Measurements from ENCODE around the gene LPO. TPM values are rescaled to one million over a fixed set of nuclear protein-coding genes. Genes with fewer than 3 reads are reported as not detected.

LPO gene
- total RNA-seq, 1 donor from 2014 or later, result 0.31 TPM

GRCh38 chr17:58239987-58240386, 1.6 kb downstream of the LPO start:
- Mint-ChIP-seq H3K9me3 (ENCODE audit: unreplicated experiment) (no peaks in the 10 kb centered on the region), H3K36me3 (ENCODE audit: low read depth, unreplicated experiment) (no peaks in the 10 kb centered on the region), H3K27ac (ENCODE audit: unreplicated experiment) (no peak overlapping the region), H3K4me3 (ENCODE audit: unreplicated experiment) (no peak overlapping the region), H3K4me1 (ENCODE audit: unreplicated experiment) (peaks cover 9% of the 10 kb centered on the region), H3K27me3 (ENCODE audit: unreplicated experiment) (peaks cover 6% of the 10 kb centered on the region)
- DNase-seq (ENCODE audit: low spot score), result no peak
- TF ChIP-seq CTCF (IDR thresholded peaks at IDR 0.05; ENCODE audit: unreplicated experiment), result no peak

DNA sequence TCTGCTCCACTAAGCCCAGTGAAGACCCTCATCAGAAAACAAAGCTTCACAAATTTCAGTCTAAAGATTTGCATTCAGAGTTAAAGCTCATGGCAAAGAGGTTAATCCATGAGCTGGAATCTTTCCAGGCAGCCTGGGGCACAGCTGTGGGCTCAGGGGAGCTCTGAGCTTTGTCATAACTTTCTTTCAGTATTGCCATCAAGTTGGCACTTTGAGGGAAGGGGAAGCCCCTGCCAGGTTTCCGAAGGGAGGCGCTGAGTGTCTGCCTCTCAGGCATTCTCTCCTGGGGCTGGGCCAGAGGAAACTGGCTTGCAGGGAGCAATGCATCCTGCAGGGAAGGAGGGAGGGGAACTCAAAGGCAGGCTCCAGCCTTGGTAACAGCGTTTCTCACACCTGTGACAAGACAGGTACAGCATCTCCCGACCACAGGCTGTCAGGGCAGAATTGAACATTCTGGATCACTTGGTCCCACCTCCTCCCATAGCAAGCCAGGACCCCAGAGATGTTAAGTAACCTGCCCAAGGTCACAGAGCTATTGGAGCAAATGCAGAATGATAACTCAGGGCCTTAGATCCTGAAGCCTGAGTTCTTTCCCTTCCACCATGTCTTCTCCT, 3.9 kb downstream of the LPO start:
- no peak overlapping the region for H3K4me3 Mint-ChIP-seq (ENCODE audit: unreplicated experiment)
- H3K9me3 Mint-ChIP-seq (ENCODE audit: unreplicated experiment), result no peaks in the 10 kb centered on the region
- peaks cover 6% of the 10 kb centered on the region for H3K27me3 Mint-ChIP-seq (ENCODE audit: unreplicated experiment)

GRCh38 chr17:58244963-58245362, 6.6 kb downstream of the LPO start:
- Mint-ChIP-seq H3K9me3 (ENCODE audit: unreplicated experiment) (no peaks in the 10 kb centered on the region), H3K4me1 (ENCODE audit: unreplicated experiment) (peaks cover 13% of the 10 kb centered on the region), H3K27me3 (ENCODE audit: unreplicated experiment) (peaks cover 16% of the 10 kb centered on the region), H3K4me3 (ENCODE audit: unreplicated experiment) (no peak overlapping the region), H3K36me3 (ENCODE audit: low read depth, unreplicated experiment) (no peaks in the 10 kb centered on the region), H3K27ac (ENCODE audit: unreplicated experiment) (no peak overlapping the region)
- no peak for DNase-seq (ENCODE audit: low spot score)
- no peak for TF ChIP-seq CTCF (IDR thresholded peaks at IDR 0.05; ENCODE audit: unreplicated experiment)

More for the DNA sequence above, 3.9 kb downstream of the LPO start:
- Mint-ChIP-seq H3K4me1 (ENCODE audit: unreplicated experiment) (peaks cover 6% of the 10 kb centered on the region), H3K36me3 (ENCODE audit: low read depth, unreplicated experiment) (no peaks in the 10 kb centered on the region), H3K27ac (ENCODE audit: unreplicated experiment) (no peak overlapping the region)
- no peak for DNase-seq (ENCODE audit: low spot score)
- TF ChIP-seq CTCF (IDR thresholded peaks at IDR 0.05; ENCODE audit: unreplicated experiment), result no peak

- no peaks in the 10 kb centered on the region for H3K9me3 Mint-ChIP-seq (ENCODE audit: unreplicated experiment)
- H3K27ac Mint-ChIP-seq (ENCODE audit: unreplicated experiment), result peak overlapping the region; percentile 19
- H3K27me3 Mint-ChIP-seq (ENCODE audit: unreplicated experiment), result peaks cover 19% of the 10 kb centered on the region
- no peak for TF ChIP-seq CTCF (IDR thresholded peaks at IDR 0.05; ENCODE audit: unreplicated experiment)
- no peak overlapping the region for H3K4me3 Mint-ChIP-seq (ENCODE audit: unreplicated experiment)
- DNase-seq (ENCODE audit: low spot score), result no peak
- H3K4me1 Mint-ChIP-seq (ENCODE audit: unreplicated experiment), result peaks cover 13% of the 10 kb centered on the region
- no peaks in the 10 kb centered on the region for H3K36me3 Mint-ChIP-seq (ENCODE audit: low read depth, unreplicated experiment)
Observed at GRCh38 chr17:58245428-58246103, 7.2 kb downstream of the LPO start.

DNA sequence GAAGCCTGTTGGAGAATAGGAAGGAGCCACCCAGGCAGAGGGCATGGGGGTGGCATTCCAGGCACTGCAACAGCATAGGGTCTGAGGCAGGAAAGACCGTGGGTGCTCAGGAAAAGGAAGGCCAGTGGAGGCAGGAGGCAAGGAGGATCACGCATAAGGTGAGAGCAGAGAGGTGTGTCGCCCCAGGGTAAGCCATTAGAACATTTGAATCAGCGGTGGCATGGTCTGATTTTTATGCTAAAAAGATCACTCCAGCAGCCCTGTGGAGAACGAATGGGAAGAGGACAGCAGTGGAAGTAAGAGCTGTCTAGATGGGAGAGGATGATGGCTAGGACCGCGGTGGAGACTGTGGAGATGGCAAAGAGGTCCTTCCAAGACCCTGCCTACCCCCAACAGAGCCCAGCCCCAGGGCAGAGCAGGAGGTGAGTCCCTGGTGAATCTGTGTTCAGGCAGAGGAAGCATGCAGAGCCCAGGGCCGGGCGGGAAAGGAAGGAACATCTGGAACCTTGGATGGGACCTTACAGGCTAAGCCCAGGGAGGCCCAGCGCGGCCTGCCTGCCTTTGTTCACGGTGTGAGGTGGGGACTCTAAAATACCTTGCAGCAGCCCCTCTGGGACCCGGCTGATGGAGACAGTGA, 7.8 kb downstream of the LPO start:
- H3K27me3 Mint-ChIP-seq (ENCODE audit: unreplicated experiment), result peaks cover 19% of the 10 kb centered on the region
- peaks cover 13% of the 10 kb centered on the region for H3K4me1 Mint-ChIP-seq (ENCODE audit: unreplicated experiment)
- no peak for DNase-seq (ENCODE audit: low spot score)
- H3K36me3 Mint-ChIP-seq (ENCODE audit: low read depth, unreplicated experiment), result no peaks in the 10 kb centered on the region
- no peak for TF ChIP-seq CTCF (IDR thresholded peaks at IDR 0.05; ENCODE audit: unreplicated experiment)
- H3K4me3 Mint-ChIP-seq (ENCODE audit: unreplicated experiment), result no peak overlapping the region
- no peak overlapping the region for H3K27ac Mint-ChIP-seq (ENCODE audit: unreplicated experiment)
- H3K9me3 Mint-ChIP-seq (ENCODE audit: unreplicated experiment), result no peaks in the 10 kb centered on the region

All from endothelial cell (in vitro differentiated cells).